Activated B cell treated with CpG ODN at 0.5 μM for 24 hours (primary cell): ENCODE data around the gene CEP83. TPM values are rescaled to one million over a fixed set of nuclear protein-coding genes. Genes with fewer than 3 reads are reported as not detected.

ENCODE experiments used
- ATAC-seq: fragments of 200-7000 bp; cut with Tn5 transposase; one replicate; pipeline ENCODE4 v1.10.0; 2021; ENCODE audit warnings: low read depth, mild to moderate bottlenecking, moderate library complexity
- CTCF ChIA-PET: fragments of 350-600 bp; sonication (Branson Sonifier 250); formaldehyde crosslinking; loops from one replicate; lab custom pipeline; 2021; ENCODE audit warnings: antibody characterized with exemption; lab: Charles Lee
- POLR2A ChIA-PET: fragments of 350-600 bp; sonication (Branson Sonifier 250); formaldehyde crosslinking; loops from one replicate; lab custom pipeline; 2021; ENCODE audit warnings: antibody characterized with exemption; lab: Charles Lee
- DNase-seq: peaks from one replicate; pipeline ENCODE4 v3.0.0; 2022
- H3K27ac Mint-ChIP-seq: one replicate; pipeline ENCODE4 v1.8.0; 2020; ENCODE audit warnings: mixed read lengths
- H3K27me3 Mint-ChIP-seq: one replicate; pipeline ENCODE4 v1.8.0; 2021; ENCODE audit warnings: mixed read lengths
- H3K36me3 Mint-ChIP-seq: one replicate; pipeline ENCODE4 v1.8.0; 2021; ENCODE audit warnings: low read depth, mixed read lengths
- H3K4me1 Mint-ChIP-seq: one replicate; pipeline ENCODE4 v1.8.0; 2021; ENCODE audit warnings: mixed read lengths
- H3K4me3 Mint-ChIP-seq: one replicate; pipeline ENCODE4 v1.8.0; 2020; ENCODE audit warnings: mild to moderate bottlenecking, mixed read lengths
- H3K9me3 Mint-ChIP-seq: one replicate; pipeline ENCODE4 v1.8.0; 2020; ENCODE audit warnings: mixed read lengths
- intact Hi-C: fragments of 100-400 bp; cut with micrococcal nuclease; formaldehyde crosslinking; loops from one replicate; pipeline ENCODE4 v1.15.1; 2024
- total RNA-seq: library from RNA; stranded (reverse); gene quantifications from 2 replicates; pipeline ENCODE4 v1.2.3, GENCODE V29; 2022
- TF ChIP-seq, protein P1 (sequence below): fragments of 200-600 bp; IDR thresholded peaks from one replicate; pipeline ENCODE4 v1.8.0; 2022; ENCODE audit warnings: antibody characterized with exemption, mild to moderate bottlenecking

The CEP83 gene
- total RNA-seq, 1 donor from 2014 or later, result 36.9 TPM

GRCh38 chr12:94336211-94336925 lies 123.3 kb downstream of the CEP83 start:
- POLR2A ChIA-PET, result no interaction called here
- no peaks in the 10 kb centered on the region for H3K9me3 Mint-ChIP-seq
- no peak for DNase-seq
- no peak overlapping the region for H3K27ac Mint-ChIP-seq
- H3K27me3 Mint-ChIP-seq, result no peaks in the 10 kb centered on the region
- peaks cover 4% of the 10 kb centered on the region for H3K4me1 Mint-ChIP-seq
- intact Hi-C loops, result no loop called here
- TF ChIP-seq, protein P1, sequence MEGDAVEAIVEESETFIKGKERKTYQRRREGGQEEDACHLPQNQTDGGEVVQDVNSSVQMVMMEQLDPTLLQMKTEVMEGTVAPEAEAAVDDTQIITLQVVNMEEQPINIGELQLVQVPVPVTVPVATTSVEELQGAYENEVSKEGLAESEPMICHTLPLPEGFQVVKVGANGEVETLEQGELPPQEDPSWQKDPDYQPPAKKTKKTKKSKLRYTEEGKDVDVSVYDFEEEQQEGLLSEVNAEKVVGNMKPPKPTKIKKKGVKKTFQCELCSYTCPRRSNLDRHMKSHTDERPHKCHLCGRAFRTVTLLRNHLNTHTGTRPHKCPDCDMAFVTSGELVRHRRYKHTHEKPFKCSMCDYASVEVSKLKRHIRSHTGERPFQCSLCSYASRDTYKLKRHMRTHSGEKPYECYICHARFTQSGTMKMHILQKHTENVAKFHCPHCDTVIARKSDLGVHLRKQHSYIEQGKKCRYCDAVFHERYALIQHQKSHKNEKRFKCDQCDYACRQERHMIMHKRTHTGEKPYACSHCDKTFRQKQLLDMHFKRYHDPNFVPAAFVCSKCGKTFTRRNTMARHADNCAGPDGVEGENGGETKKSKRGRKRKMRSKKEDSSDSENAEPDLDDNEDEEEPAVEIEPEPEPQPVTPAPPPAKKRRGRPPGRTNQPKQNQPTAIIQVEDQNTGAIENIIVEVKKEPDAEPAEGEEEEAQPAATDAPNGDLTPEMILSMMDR, result no peak
- H3K36me3 Mint-ChIP-seq, result peaks cover 6% of the 10 kb centered on the region
- ATAC-seq, result no peak
- CTCF ChIA-PET, result no interaction called here
- no peak overlapping the region for H3K4me3 Mint-ChIP-seq

GRCh38 chr12:94333396-94333795 lies 126.3 kb downstream of the CEP83 start:
- Mint-ChIP-seq H3K36me3 (peaks cover 23% of the 10 kb centered on the region), H3K9me3 (no peaks in the 10 kb centered on the region), H3K4me1 (peaks cover 4% of the 10 kb centered on the region), H3K4me3 (no peak overlapping the region), H3K27ac (no peak overlapping the region), H3K27me3 (no peaks in the 10 kb centered on the region)
- CTCF ChIA-PET, result no interaction called here
- intact Hi-C loops, result no loop called here
- TF ChIP-seq, protein P1, result no peak
- ATAC-seq (no peak), DNase-seq (no peak)
- POLR2A ChIA-PET, result interaction anchor here (0.6 kb wide), 2 partner anchors 146 to 185 kb away, joined by 3 to 7 read pairs; partner anchors contain the start of gene PLXNC1

- ATAC-seq, result no peak
- Mint-ChIP-seq H3K9me3 (no peaks in the 10 kb centered on the region), H3K36me3 (peaks cover 45% of the 10 kb centered on the region), H3K27me3 (no peaks in the 10 kb centered on the region), H3K4me3 (no peak overlapping the region), H3K4me1 (peaks cover 3% of the 10 kb centered on the region), H3K27ac (no peak overlapping the region)
- CTCF ChIA-PET, result interaction anchor here (0.7 kb wide), 1 partner anchor 158 kb away, joined by 3 read pairs; no protein-coding TSS in a partner anchor
- intact Hi-C loops, result loop anchor here (2.0 kb wide), 1 partner anchor 203 kb away; no protein-coding TSS in a partner anchor
- TF ChIP-seq, protein P1, result no peak
- POLR2A ChIA-PET, result no interaction called here
- no peak for DNase-seq
Observed at GRCh38 chr12:94329366-94329765, 130.3 kb downstream of the CEP83 start.

DNA sequence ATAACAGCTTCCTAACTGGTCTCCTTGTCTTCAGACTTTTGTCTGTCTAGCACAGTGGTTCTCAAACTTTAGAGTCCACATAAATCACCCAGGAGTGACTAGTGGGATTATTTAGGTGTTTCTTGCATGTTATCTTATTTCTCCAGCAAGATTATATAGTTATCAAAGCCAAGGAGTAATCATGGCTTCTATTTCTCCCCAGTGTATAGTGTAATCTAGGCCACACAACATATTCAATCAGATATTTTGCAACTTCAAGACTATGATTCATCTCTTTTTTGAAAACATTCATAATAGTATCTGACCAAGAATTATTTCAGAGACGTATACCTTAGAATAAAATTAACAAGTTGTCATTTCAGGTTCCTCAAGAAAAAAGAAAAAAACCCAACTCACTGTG lies 131.9 kb downstream of the CEP83 start:
- CTCF ChIA-PET, result no interaction called here
- no peaks in the 10 kb centered on the region for H3K9me3 Mint-ChIP-seq
- intact Hi-C loops, result loop anchor here (2.0 kb wide), 1 partner anchor 205 kb away; no protein-coding TSS in a partner anchor
- H3K27me3 Mint-ChIP-seq, result no peaks in the 10 kb centered on the region
- TF ChIP-seq, protein P1, result no peak
- DNase-seq, result no peak
- POLR2A ChIA-PET, result no interaction called here
- no peak for ATAC-seq
- no peak overlapping the region for H3K4me3 Mint-ChIP-seq
- H3K36me3 Mint-ChIP-seq, result peaks cover 52% of the 10 kb centered on the region
- H3K4me1 Mint-ChIP-seq, result no peaks in the 10 kb centered on the region
- no peak overlapping the region for H3K27ac Mint-ChIP-seq

- intact Hi-C loops, result no loop called here
- H3K27ac Mint-ChIP-seq, result no peak overlapping the region
- DNase-seq, result no peak
- H3K4me1 Mint-ChIP-seq, result no peaks in the 10 kb centered on the region
- no peak for ATAC-seq
- no peak overlapping the region for H3K4me3 Mint-ChIP-seq
- POLR2A ChIA-PET, result no interaction called here
- H3K9me3 Mint-ChIP-seq, result no peaks in the 10 kb centered on the region
- CTCF ChIA-PET, result no interaction called here
- H3K36me3 Mint-ChIP-seq, result peaks cover 57% of the 10 kb centered on the region
- no peaks in the 10 kb centered on the region for H3K27me3 Mint-ChIP-seq
- TF ChIP-seq, protein P1, result no peak
Observed at GRCh38 chr12:94326727-94327126, 132.9 kb downstream of the CEP83 start.
